ENCODE data around the gene ARHGAP42.
"Not testable (repeated sequence)": the region's sequence is repeated elsewhere in the genome, so short reads cannot be mapped to it uniquely, and the experiment has no call there.

ARHGAP42 gene

DNA sequence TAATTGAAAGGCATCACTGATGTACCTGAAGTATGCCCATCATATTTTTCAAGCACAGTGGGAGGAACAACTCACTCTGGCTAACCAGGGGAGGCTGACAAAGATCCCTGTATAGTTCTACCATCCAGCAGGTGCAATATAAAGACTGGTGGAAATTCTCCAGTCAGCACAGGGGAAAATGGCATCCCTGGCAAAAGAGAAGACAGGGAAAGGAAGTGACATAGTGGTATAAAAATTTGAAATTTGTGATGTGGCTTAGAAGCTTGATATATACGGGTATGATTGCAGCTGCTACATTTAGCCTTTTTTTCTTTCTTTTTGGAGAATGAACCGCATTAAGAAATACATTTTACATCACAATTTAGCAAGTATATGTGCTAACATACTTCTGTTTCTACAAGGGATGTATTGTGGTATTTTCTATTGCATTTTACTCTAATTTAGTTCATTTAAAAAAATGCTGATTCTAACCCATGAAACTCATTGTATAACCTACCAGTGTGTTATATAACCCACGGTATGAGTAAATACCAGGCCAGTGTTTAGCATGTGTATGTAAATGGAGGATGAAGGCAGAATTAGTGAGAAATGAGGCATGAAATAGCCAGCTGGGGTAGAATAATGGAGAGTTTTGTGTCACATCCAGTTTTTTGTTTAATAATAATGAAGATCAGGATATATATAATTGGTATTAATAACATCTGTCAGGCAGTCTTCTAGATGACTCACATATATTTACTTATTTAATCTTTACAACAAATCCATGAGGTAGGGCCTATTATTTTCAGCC, 186.1 kb downstream of the ARHGAP42 start:
- DNase-seq (ENCODE audit: low read depth, low spot score), result no peak

DNA sequence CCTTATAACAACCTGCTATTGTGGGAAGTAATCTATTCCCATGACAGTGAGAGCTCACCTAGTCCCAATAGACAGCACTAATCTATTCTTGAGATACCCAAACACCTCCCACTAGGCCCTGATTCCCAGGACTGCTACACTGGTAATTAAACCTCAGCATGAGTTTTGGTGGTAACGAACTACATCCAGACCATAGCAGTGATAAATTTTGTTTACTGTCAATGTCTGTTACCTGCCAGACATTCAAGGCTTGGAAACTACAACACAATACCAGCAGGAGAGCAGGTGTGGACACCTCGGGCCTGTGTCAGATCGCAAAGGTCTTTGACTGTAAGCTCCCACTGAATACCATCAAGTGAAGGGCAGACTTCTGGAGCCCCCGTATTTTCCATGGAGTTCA, 187.1 kb downstream of the ARHGAP42 start:
- no peak for DNase-seq (ENCODE audit: low read depth, low spot score)

DNA sequence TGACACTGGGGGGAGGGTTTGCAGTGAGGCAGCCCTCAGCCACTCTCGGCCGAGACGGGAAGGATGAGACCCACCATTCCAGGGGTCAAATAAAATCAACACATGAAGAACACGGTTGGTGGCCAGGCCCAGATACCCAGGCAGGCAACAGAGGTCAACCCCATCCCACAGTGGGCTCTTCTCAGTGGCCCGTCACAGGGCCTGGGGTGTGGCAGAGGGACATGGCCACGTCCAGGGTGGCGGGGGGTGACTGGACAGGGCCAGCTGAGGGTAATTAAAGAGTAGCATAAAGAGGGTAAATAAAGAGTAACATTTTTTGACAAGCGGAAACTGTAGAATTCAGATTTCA, 188.4 kb downstream of the ARHGAP42 start:
- no peak for DNase-seq (ENCODE audit: low read depth, low spot score)

DNA sequence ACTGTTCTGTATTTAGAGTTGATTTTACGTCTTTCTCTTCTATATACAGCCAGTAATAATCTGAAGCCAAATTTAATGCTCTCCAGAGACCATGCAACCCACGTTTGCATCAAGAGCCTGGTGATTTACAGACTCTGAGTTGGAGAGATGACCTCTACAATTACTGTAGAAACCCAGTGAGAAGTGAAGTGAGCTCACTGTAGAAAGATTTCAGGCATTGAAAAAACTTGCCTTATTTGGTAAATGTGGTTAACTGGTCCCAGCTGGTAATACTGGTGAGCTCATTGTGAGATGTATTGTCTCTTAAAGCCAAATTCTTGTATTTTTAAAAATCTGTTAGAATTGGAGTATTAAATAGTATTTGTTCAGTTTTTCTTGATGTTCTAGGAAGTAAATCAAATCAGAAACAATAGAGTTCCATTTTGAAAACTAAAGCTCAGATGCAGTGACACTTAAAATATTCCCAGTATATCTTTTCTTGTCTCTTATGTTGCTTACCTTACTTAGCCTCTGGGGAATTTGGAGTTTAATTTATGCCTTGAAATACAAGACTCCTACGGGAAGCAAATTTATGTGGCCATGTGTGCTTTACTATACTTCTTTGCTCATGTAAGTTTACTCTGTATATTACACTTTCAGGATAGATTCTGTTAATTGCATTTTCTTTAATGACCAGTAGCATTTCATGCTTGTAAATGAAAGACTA, 189.9 kb downstream of the ARHGAP42 start:
- peak; percentile 94 for DNase-seq (ENCODE audit: low read depth, low spot score)

DNA sequence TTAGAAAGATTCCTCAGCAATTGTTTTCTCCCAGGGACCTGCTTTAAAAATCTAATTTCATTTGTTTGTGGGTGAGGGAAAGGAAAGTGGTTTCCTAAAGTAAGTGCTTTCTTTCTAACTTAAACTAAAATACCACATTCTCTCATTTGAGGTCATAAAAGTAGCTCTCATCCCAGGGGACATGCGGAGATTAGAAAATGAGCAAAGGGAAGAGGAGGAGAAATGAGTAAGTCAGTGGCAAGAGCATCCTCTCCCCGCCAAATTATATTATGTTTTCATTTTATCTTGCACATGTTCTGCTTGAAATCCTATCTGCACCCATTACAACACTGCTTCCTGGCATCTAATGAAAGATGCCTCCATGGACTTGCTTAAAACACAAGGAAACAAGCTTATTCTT, 191.4 kb downstream of the ARHGAP42 start:
- DNase-seq (ENCODE audit: low read depth, low spot score), result no peak

DNA sequence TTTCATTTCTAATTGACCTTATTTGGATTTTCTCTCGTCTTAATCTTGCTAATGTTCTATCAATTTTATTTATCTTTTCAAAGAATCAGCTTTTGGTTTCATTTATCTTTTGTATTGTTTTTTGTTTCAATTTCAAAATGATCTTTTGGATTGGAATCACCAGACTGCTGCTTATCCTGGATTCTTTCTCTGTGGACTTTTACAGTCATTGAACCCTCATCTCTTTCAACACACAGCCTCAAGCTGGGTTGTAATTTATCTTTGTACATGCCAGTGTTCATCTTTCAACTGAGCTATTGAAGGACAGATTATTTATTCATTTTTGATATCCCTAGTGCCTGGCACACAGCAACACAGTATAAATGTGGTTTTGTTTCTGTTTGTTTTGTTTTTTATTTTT, 195.9 kb downstream of the ARHGAP42 start:
- DNase-seq (ENCODE audit: low read depth, low spot score), result no peak

DNA sequence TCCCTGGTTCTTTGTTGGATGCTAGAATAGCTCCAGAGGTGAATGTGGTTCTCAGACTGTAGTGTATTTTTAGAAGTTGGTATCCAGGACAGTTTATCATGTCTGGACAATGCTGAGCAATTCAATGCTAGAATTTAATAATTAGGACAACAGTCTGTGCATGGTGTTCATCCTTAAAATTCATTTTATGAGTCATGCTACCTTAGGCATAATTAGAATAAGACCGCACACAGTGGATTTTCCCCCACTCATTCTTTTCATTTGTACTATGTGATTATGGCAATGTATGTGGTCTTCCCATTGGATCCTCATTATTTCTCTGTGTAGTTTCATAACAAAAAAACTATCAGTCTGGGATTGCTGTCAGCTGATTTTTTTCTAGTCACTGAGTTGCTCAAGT, 196.7 kb downstream of the ARHGAP42 start:
- no peak for DNase-seq (ENCODE audit: low read depth, low spot score)

DNA sequence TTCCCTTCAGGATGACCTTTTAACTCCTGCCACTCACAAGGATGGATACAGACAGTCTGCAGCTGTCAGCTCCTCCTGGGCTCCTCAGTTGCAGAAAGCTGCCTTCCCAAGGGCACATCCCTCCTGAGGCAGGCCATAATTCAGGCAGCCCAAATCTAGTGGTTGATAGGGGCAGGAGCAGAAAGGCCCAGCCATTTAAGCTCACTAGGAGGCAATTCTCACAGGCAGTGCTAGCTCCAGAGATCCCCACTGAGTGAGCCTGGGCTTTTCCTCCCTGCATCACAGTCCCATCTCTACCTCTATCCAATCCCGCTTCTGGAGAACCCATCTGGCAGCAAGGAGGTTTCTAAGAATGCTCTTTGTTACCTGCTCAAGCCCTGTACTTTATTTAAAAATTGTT, 200.6 kb downstream of the ARHGAP42 start:
- DNase-seq (ENCODE audit: low read depth, low spot score), result no peak

DNA sequence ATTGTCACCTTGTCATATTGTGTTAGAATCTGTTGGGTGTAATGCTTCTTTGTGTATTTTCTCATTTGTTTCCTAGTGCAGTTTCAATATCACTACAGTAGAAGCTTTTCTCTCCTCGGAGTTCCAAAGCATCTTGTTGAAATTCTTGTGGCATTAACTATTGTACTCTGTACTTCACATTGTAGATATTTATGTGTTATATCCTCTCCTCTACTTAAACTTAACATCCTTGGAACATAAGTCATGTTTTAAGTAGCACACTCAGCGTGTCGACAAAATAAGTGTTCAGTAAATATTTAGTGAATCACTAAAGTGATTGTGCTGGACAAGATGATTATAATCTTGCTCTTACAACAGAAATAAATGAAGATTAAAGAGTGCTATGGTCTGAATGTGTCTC, 201.7 kb downstream of the ARHGAP42 start:
- DNase-seq (ENCODE audit: low read depth, low spot score), result peak; percentile 48

DNA sequence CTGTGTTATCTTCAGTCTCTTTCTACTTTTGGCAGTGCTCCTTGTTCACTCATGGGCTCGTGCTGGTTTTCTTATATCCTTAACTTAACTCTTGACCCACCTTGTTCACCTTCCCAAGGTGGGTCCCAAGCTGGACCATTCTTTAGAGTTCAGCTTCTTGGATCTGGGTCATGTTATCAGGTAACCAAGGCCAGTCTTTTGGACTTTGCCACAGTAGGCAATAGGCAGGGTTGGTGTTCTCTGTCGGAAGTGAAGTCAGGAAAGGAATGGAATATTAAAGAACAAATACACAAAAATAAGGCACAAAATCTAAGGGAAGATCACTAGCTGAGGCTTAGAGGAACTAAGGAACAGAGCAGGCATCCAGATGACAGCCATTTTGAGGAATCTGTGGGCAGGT, 202.7 kb downstream of the ARHGAP42 start:
- no peak for DNase-seq (ENCODE audit: low read depth, low spot score)

DNA sequence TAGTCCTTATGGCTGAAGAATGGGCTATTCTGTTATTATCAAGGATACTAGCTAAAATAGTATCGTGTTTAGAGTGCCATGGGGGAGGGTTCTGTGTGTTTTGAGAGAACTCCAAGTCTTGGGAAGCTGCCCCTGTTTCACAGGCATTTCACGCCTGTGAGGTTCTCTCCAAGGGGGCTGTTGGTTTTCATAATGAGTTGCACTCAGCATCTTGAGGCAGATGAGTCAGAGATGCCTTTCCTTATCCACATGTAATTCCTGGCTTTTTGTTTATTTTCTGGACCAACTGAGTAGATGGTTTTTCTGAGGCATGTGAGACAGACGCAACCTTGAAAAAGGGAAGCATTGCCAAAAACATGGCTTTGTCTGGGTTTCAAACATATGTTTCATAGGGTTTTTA, 203.7 kb downstream of the ARHGAP42 start:
- DNase-seq (ENCODE audit: low read depth, low spot score), result peak; percentile 97

DNA sequence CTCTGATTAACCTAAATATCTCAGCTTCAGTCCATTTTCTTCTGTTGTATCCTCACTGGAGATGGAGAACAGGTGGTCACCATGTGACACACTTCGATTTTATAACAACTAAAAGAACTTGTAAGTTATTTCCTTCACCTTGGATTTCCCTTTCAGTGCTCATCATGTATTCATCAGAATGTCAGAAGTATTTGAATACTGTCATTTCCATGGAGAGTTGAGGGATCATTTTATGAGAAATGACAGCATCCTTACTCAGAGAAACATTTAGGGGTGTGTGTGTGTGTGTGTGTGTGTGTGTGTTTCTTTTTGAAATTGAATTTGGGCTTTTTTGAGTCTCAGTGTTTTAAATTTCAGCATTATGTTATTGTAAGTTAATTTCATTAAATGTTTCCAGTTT, 205.8 kb downstream of the ARHGAP42 start:
- no peak for DNase-seq (ENCODE audit: low read depth, low spot score)

DNA sequence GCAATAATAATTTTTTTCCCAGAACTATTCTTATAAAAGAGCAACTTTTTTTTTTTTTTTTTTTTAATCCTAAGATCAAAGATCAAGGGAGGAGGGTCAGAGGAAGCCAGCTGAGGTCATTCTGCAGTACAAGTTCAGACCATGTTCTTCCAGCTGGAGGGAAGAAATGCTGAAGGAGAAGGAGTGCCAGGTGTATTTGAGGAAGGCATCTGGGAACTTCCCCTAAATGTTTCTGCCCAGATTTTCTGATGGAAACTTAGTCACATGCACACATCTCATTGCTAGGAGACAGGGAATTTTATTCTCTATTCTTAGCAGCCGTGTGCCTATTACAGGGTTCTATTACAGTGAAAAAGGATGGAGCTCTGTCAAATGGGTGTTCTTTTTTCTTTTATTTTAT, 208.4 kb downstream of the ARHGAP42 start:
- no peak for DNase-seq (ENCODE audit: low read depth, low spot score)

DNA sequence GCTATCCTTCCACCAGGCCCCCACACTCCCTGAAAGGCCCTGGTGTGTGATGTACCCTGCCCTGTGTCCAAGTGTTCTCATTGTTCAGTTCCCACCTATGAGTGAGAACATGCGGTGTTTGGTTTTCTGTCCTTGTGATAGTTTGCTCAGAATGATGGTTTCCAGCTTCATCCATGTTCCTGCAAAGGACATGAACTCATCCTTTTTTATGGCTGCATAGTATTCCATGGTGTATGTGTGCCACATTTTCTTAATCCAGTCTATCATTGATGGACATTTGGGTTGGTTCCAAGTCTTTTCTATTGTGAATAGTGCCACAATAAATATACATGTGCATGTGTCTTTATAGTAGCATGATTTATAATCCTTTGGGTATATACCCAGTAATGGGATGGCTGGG, 208.9 kb downstream of the ARHGAP42 start:
- not testable (repeated sequence) for DNase-seq (ENCODE audit: low read depth, low spot score)

DNA sequence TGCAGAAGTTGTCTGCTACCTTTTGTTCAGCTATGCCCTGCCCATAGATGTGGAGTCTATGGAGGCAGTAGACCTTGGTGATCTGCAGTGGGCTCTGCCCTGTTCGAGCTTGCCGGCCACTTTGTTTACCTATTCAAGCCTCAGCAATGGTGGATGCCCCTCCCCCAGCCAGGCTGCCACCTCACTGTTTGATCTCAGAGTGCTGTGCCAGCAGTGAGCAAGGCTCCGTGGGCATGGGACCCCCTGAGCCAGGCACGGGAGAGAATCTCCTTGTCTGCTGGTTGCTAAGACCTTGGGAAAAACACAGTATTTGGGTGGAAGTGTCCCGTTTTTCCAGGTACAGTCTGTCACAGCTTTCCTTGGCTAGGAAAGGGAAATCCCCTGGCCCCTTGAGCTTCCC, 214.4 kb downstream of the ARHGAP42 start:
- not testable (repeated sequence) for DNase-seq (ENCODE audit: low read depth, low spot score)

DNA sequence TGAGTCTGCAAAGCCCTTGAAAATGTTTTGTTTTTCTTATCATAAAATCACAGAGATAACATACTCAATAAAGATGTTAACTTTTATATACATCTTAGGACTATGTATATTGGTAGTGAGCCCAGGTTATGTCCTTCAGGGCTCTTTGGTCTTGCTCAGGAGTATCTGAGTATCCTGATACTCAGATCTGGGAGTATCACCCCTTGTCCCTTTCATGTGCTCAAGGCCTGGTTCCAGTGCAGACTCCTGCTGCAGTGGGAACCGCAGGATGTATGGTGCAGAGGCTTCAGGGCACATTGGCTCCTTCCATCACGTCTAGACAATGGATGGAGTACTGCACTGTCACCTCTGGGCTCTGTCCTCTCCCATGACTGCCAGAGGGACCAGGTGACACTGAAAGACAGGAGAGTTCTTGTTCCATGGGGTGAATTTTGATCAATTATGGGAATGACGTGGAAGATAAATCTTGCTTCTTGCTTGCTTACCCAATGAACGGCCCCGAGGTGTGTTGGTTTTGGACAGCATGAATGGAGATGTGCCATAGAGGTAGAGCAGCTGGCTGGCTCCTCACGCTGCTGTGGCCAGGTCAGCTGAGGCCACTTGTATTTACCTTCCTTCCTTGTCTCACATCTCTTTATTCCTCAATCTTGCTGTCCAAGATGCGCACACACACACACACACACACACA, 215.5 kb downstream of the ARHGAP42 start:
- DNase-seq (ENCODE audit: low read depth, low spot score), result no peak

DNA sequence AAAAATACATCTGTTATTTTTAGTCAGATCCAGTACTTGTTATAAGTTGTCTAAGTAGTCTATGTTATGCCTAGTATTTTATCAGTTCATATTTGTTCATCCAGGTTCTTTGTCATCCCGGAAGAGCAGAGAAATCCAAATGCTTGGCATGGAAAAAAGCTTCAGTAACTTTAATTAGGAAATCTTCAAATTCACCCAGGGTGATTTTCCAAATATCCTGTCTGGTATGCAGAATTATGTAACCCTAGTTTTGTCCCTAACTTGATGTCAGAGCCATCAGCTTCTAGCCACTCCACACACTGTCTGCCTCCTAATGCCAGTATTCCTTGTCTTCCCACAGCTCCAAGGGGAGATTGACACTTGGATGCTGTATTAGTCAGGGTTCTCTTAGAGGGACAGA, 216.2 kb downstream of the ARHGAP42 start:
- no peak for DNase-seq (ENCODE audit: low read depth, low spot score)

DNA sequence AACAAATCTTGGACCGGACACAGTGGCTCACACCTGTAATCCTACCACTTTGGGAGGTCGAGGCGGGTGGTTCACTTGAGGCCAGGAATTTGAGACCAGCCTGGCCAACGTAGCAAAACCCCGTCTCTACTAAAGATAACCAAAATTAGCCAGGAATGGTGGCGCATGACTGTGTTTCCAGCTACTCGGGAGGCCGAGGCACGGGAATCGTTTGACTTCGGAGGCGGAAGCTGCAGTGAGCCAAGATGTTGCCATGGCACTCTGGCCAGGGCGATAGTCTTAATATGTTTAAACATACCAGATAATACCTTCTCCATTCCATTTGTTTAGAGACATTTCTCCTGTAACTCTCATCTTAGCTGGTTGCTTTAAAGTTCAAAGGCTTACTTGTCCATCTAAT, 218.6 kb downstream of the ARHGAP42 start:
- DNase-seq (ENCODE audit: low read depth, low spot score), result no peak

DNA sequence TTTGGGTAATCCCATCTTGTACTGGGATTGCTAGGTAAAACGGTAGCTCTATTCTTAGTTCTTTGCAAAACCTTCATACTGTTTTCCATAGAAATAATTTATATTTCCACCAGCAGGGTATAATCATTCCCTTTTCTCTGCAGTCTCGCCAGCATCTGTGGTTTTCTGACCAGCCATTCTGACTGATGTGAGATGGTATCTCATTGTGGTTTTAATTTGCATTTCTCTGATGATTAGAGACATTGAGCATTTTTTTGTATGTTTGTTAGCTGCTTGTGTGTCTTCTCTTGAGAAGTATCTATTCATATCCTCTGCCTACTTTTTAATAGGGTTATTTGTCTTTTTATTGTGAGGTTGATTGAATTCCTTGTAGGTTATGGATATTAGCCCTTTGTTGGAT, 221.7 kb downstream of the ARHGAP42 start:
- peak; percentile 78 for DNase-seq (ENCODE audit: low read depth, low spot score)

DNA sequence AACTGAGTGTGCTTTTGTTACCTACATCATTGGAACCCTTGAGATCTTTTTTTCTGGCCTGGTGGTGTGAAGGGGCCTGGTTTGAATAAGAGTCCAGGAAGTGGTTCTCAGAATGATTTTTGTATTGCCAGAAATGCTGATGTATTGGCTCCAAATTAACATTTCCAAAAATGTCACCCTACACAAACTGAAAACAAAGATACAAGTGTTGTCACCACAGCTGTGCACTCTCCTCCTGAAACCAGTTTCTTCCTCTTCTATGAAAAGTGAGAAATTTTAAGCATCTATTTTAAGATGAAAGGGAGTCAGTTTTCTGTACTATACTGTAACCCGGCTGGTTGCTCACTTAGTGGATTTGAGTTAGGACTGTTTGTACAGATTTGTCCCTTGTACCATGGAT, 223.7 kb downstream of the ARHGAP42 start:
- DNase-seq (ENCODE audit: low read depth, low spot score), result no peak

DNA sequence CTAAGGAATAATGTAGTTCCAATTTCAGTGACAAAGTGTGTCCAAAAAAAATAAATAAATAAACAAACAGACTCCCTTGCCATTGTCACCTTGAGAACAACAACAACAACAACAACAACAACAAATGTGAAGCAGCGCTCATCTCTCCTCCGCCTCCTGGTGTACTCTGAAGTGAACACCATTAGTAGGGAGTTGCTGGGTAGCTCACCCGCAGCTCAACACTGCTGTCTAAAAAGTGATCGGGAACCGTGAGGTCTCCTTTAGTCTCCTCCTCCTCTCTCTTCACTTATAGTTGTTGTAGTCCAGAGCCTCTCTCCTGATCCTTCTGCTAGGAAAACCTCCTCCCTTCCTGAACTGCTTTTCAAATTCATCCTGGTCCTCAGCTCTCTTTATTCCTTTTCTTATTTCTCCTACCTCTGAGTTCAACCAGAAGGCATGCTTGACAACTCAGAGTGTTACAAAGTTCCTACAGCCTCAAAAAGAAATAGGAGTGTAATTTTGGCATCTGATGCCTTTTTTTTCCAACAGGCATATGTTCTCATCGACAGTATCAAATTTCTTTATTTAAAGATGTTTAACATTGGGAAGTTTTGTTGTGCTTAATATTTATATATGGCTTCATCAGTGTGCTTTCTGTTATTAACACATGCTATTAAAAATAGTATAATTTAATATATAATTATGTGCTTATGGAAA, 227.5 kb downstream of the ARHGAP42 start:
- no peak for DNase-seq (ENCODE audit: low read depth, low spot score)

Data from astrocyte of the hippocampus (primary cell).